MM.1S (cell line): ENCODE measurements around the gene TM2D1.

Experiments
- CTCF ChIP-seq: fragments of 300-600 bp; sonication (generic); IDR thresholded peaks from 2 replicates; pipeline ENCODE4 v1.5.1; 2016; ENCODE audit warnings: antibody characterized with exemption, low read length, mixed read lengths
- EZH2phosphoT487 ChIP-seq: fragments of 300-600 bp; sonication (generic); IDR thresholded peaks from 2 replicates; pipeline ENCODE4 v1.6.1; 2018; ENCODE audit warnings: antibody characterized with exemption, low read length

GRCh38 chr1:61642475-61643232, 82.3 kb downstream of the TM2D1 start:
- TF ChIP-seq CTCF (no peak), EZH2phosphoT487 (no peak)
